GM21447 (cell line): ENCODE measurements around the gene DISP3.

Experiments
- ATAC-seq: cut with Tn5 transposase; IDR thresholded peaks from one replicate; pipeline ENCODE4 v1.9.1; 2021; ENCODE audit not compliant: unreplicated experiment

The DISP3 gene

GRCh38 chr1:11455967-11456570 is 22.9 kb upstream of the DISP3 start:
- ATAC-seq = no peak

- ATAC-seq = no peak
These were observed 22.0 kb upstream of the DISP3 start for GRCh38 chr1:11456965-11457364.

GRCh38 chr1:11458811-11459275 is 20.1 kb upstream of the DISP3 start:
- no peak for ATAC-seq

GRCh38 chr1:11461531-11462137 is 17.3 kb upstream of the DISP3 start:
- ATAC-seq = no peak

GRCh38 chr1:11462224-11462923 is 16.6 kb upstream of the DISP3 start:
- ATAC-seq = no peak

GRCh38 chr1:11463177-11463576 is 15.8 kb upstream of the DISP3 start:
- no peak for ATAC-seq

- no peak for ATAC-seq
These were observed 13.6 kb upstream of the DISP3 start for GRCh38 chr1:11465307-11465706.

- ATAC-seq = no peak
These were observed 12.5 kb upstream of the DISP3 start for GRCh38 chr1:11466416-11466815.

- no peak for ATAC-seq
These were observed 10.1 kb upstream of the DISP3 start for GRCh38 chr1:11468878-11469277.

GRCh38 chr1:11470912-11471311 is 8.0 kb upstream of the DISP3 start:
- no peak for ATAC-seq

GRCh38 chr1:11471473-11471872 is 7.5 kb upstream of the DISP3 start:
- no peak for ATAC-seq

GRCh38 chr1:11472284-11472683 is 6.7 kb upstream of the DISP3 start:
- no peak for ATAC-seq

- no peak for ATAC-seq
These were observed 6.2 kb upstream of the DISP3 start for GRCh38 chr1:11472741-11473140.

GRCh38 chr1:11473491-11474034 is 5.4 kb upstream of the DISP3 start:
- no peak for ATAC-seq

- ATAC-seq = no peak
These were observed 4.1 kb upstream of the DISP3 start for GRCh38 chr1:11474826-11475225.

- ATAC-seq = no peak
These were observed 3.2 kb upstream of the DISP3 start for GRCh38 chr1:11475748-11476147.

- no peak for ATAC-seq
These were observed 522 bp downstream of the DISP3 start for GRCh38 chr1:11479375-11479979.

- no peak for ATAC-seq
These were observed 2.1 kb downstream of the DISP3 start for GRCh38 chr1:11481019-11481418.

- no peak for ATAC-seq
These were observed 3.2 kb downstream of the DISP3 start for GRCh38 chr1:11482198-11482597.

- no peak for ATAC-seq
These were observed 3.9 kb downstream of the DISP3 start for GRCh38 chr1:11482701-11483479.
